ENCODE results near the gene APEH. TPM values are rescaled to one million over a fixed set of nuclear protein-coding genes. Genes with fewer than 3 reads are reported as not detected.

Gene APEH
- total RNA-seq, 1 experiment from 2014 or later = 72.8 TPM

DNA sequence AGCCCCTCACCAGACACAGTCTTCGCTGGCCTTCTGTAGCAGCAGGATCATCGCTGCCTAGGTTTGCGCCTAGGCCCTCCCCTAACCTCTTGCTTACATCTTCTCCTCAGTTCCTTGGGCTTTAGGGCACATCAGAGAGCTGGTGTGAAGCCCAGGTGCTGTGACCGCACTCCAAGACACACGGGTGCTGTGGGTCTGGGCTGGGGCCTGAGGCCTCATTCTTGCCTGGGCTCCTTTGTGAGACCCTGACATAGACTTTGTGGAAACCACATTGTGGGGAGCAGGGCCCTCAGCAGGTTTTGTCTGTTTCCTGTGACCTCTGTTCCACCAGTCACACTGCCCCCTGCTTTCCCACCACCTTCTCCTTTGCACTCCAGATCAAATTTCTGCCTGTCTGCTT is 37.3 kb downstream of the APEH start:
- DNase-seq (ENCODE audit: extremely low read depth, low read depth) = no peak

DNA sequence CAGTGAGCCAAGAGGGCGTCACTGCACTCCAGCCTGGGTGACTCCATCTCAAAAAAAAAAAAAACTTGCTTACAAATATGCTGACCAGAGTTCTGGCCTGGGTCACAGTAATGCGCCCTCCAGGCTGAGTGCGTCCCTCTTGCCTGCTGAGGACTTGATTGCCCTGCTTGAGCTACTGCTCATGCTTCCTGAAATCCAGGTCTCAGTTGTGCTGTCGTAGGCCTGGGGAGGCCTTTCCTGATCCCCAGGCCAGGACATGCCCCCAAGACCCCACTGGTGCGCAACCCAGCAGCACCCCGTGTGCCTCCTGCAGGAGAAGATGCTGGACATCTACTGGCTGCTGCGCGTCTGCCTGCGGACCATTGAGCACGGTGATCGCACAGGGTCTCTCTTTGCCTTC is 38.0 kb downstream of the APEH start:
- no peak for DNase-seq (ENCODE audit: extremely low read depth, low read depth)

DNA sequence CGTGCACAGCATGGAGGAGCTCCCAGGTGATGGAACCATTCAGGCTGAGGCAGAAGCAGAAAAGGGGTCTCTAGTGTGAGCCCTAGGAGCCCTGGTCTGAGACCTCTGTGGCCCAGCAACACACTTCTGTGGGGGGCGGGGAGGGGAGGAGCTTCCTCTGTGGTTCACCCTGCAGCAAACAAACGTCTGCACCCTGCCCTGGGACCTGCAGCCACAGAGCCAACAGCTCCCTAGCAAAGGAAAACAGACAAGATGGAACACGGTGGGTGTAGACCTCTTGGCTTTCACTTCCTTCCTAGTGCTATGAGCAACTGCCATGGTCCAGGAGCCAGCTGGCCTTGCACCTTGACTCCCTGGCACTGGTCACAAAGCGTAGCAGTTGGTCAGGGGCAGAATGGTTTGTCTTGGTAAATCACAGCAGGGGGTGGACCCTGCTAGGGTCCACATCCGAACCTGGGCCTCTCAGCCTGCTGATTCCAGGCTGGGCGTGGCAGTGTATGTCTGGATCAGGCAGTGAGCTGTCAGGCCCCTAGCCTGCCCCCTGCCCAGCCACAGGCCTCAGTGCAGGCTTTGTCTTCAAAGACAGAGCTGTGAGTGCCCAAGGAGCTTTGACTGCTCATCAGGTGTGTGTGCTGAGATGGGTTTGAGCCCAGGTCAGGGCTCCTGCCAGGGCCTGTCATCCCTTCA is 38.6 kb downstream of the APEH start:
- no peak for DNase-seq (ENCODE audit: extremely low read depth, low read depth)

DNA sequence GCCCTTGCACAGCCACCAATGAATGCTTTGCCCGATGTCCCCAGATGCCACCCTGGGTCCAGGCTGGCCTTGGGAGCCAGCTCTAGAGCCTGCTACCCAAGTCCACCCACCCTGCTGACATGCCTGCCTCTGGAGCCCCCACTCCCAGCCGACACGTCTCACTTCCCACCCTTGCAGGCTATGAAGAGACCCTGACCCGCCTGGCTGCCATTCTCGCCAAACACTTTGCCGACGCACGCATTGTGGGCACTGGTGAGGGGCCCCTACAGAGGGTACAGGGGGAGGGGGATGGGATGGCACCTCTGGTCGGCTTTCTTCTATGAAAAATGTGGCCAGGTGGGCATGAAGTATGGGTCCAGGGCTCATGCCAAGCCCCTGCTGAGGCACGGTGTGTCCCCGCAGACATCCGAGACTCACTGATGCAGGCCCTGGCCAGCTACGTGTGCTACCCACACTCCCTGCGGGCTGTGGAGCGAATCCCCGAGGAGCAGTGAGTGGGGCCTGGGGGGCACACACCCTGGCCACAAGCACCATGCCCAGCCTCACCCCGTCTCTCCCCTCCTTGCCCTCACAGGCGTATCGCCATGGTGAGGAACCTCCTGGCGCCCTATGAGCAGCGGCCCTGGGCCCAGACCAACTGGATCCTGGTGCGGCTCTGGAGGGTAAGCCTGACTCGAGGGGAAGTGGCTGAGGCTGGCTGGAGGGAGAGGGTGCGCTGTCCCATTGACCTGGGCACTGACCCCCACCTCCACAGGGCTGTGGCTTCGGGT is 39.4 kb downstream of the APEH start:
- no peak for DNase-seq (ENCODE audit: extremely low read depth, low read depth)

DNA sequence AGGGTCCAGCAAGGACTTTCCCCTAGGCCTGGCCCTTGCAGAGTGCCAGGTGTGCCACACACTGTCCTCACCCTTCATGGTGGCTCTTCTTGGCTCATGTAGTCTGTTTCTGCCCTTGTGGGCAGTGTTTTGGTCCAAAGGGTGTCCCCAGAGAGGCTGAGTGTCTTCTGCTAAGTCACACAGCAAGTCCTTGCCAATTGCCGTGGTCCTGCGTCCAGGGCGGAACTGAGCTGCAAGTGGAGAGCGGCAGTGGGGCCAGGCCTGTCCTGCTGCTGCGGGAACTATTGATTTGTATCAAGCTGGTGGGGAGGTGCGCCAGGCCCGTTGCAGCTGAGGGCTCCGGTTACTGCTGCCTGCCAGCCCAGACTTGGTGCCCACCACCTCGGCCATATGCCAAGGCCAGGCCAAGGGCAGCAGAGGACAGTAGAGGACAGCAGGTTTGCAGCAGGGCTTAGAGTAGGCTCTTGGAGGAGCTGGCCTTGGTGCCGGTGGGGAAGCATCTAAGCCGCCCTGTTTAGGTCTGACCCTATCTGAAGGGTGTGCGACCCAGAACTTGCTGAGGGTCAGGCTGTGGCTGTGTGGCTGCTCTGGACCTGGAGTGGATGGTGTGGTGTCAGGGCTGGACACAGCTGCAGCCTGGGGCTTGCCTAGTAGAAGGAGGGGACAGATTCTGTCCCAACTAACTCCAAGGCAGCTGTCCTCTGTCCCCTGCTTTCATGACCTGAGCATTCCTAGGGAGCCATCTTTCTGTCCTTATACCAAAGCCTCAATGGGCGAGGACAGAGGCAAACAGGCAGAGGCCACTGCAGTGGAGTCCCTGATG is 40.8 kb downstream of the APEH start:
- DNase-seq (ENCODE audit: extremely low read depth, low read depth) = no peak

DNA sequence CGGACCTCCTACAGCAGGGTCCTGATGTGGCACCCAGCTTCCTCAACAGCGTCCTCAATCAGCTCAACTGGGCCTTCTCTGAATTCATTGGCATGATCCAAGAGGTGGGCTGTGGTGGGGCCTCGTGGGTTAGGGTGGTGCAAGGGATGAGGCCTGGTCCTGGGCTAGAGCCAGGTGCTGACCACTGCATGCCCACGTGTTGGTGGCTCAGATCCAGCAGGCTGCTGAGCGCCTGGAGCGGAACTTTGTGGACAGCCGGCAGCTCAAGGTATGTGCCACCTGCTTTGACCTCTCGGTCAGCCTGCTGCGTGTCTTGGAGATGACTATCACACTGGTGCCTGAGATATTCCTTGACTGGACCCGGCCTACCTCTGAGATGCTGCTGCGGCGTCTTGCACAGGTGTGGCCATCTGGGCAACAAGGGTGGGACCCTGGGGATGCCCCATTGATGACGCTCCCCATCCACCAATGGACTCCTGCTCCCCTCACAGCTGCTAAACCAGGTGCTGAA is 41.5 kb downstream of the APEH start:
- no peak for DNase-seq (ENCODE audit: extremely low read depth, low read depth)

DNA sequence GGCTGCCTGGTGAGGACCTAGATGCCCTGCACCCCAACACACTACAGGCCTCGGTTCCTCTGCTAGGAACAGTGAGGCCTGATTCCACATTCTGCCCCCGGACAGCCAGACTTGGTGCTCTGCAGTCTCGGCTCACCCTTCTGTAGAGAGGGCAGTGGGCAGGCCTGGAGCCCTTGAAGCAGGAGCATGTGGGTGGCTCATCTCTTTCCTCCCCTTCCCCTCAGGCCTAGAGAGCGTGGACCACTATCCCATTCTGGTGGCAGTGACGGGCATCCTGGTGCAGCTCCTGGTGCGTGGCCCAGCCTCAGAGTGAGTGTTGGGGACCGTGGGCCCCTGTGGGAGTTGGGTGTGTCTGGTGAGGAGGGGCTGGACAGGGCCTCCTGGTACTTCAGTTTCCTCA is 42.0 kb downstream of the APEH start:
- no peak for DNase-seq (ENCODE audit: extremely low read depth, low read depth)

DNA sequence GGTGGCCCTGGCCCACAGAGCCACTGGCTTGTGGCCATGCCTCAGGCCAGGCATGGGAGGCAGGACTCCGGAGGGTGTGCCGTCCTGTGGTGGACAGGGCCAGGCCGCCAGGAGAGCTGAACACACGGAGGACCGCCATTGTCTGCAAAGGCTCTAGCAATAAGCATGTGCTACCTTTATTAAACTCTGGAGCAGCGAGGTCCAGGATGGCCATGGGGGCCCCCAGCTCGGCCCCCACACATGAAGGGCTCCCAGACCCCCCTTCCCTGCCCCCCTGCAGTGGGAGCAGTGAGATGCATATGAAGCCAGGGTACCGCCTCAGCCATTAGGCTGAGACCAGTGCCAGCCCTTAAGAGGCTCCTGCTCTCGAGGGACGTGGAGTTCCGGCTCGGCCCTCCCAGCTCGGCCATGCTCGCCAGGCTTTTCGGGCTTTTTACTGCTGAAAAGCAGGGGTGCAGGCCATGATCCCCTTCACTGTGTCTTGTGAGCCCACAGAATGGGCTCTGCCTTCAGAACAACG is 42.6 kb downstream of the APEH start:
- DNase-seq (ENCODE audit: extremely low read depth, low read depth) = no peak

DNA sequence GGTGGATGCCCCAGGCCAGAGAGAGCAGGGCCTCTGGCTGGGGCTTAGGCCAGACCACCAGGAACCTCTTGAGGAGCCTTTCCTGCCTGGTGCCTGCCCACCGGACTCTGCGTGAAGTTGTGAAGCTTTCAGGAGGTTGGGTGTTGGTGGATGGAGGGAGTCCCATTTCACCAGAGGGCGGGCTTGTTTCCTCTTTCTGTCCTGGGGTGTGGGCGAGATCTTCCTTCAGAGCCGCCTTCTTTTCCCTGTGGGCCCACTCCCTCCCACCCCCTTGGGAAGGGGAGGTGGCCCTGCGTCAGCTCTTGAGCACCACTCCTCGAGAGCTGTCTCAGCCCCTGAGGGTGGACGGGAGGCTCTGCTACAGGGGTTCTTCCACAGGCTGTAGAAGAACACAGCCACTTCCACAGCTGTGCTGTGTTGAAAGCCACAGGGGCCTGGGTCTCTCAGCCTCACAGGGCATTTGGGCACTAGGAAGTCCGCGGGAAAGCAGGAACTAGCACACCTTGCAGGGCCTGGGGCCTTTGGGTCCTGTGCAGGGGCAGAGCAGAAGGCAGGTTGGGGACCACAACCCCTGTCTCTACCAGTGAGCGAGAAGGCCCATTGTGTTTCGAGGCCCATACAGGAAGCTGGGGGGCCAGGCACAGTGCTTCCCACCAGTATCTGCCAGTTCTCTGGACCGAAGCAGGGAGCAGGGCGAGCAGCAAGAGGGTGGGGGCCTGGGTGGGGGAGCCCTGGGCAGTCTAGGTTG is 43.2 kb downstream of the APEH start:
- no peak for DNase-seq (ENCODE audit: extremely low read depth, low read depth)

DNA sequence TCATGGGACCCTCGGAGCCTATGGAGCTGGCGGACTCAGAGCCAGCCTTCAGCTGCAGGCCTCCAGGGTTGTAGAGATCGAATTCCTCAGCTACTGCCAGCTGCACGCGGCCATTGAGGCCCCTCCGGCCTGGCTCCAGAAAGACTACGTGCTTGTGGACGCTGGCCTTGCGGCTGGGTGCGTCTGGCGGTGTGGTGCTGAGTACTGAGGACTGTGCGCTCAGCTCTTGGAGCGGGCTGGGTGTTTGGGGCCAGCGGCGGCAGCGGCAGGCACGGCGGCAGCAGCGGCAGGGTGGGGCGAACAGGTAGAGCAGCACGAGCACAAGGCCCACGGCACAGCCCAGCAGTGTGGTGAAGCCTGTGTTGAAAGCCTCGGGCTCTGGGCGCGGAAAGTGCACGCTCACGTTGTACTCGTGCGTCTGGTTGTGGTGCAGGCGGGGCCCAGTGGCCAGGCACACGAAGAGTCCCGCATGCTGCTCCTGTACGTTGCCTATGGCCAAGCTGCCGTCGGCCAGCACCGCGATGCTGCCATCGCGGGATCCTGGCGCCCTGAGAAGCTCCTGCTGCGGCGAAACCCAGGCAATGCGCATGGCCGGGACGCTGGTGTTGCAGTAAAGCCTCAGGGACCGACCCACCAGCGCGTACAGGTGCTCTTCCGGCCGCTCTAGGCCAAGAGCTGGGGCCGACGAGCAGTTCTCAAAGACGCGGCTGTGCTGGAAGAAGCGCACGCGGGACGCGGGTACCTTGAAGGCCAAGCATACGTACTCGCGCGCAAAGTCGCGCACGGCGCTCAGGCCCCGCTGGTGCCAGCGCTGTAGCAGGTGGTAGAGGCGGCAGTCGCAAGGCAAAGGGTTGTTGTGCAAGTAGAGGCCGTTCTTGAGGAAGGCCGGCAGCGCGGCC is 44.1 kb downstream of the APEH start:
- no peak for DNase-seq (ENCODE audit: extremely low read depth, low read depth)

DNA sequence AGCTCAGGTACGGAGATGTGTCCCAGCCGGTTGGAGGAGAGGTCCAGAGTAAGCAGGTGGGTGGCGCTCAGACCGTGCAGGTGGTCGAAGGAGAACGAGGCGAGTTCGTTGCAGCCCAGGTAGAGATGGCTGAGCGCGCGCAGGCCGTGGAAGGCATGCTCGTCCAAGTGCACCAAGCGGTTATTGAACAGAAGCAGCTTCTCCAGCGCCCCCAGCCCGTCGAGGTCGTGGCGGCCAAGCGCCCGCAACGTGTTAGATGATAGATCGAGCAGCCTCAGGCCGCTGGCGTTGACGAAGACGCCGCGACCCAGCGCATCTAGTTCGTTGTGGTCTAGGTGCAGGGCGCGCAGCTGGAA is 44.7 kb downstream of the APEH start:
- no peak for DNase-seq (ENCODE audit: extremely low read depth, low read depth)

DNA sequence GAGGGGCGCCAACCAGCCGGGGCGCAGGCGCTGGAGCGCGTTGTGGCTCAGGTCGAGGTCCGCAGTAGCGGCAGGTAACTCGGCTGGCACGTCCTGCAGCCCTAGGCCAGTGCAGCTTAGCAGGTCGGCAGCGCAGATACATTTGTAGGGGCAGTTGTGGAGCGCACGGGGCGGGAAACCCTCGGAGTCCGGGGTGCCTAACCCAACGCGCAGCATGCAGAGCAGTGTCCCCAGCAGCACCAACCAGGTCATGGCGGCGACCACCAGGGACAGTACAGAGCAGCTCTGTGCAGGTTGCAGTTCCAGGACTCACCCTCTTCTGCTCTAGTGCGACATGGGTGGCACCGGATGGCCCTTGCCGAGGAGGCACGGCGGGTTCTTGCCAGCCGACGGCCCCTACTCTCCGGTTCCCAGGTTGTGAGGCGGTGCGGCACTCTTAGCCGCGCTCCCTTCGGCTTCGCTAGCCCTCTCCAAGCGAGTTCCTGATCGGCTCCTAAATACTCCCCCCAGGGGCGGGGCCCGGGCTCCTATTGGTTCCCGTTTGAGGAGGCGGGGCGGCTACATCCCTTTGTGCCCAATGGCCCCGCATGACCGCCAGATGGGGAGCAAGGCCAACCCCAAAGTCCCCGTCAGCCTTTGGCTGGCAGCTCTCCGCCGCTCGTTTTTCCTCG is 45.2 kb downstream of the APEH start, which contains the start of gene AMIGO3:
Gene AMIGO3, minus strand, starts transcription at position 471 of the 671 bp plus-strand sequence. Its CDS starts 219 bp downstream, at position 252.
- DNase-seq (ENCODE audit: extremely low read depth, low read depth) = peak; percentile 84

DNA sequence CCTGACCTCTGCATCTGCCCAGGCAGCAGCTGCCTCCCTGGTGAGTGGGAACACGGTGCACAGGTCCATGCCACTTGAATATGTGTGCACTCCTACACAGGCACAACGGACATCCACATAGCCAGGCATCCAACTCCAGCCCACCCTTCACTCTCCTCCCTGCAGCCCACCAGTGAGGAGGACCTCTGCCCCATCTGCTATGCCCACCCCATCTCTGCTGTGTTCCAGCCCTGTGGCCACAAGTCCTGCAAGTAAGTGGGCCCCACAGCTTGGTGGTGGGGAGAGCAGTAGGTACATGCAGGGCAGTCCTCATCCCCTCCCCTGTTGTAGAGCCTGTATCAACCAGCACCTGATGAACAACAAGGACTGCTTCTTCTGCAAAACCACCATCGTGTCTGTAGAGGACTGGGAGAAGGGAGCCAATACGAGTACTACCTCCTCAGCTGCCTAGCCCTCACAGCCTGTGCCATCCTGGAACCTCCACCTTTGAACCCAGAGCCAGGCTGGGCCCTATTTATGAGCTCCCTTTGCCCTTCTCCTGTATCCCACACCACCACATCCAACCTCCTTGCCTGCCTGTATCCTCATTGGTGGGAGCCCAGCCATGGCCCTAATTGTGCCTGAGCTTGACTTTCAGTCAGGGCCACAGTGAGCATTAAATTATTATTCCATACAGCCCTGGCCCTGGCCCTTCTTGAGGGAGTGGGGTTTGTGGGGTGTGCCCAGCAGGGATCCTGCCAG is 46.9 kb downstream of the APEH start:
- DNase-seq (ENCODE audit: extremely low read depth, low read depth) = no peak

DNA sequence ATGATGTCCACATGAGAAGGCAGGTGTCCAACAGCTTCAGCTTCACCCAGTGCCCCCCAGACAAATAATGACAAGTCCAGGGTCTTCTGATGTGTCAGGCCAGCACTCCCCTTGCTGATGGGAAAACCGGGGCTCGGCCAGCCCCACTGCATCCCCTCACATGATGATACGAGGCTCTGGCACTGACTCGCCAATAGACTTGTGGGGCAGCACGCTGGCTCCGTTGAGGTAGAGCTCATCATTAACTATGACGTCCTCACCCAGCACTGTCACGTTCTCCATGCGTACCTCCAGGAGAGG is 47.4 kb downstream of the APEH start:
- DNase-seq (ENCODE audit: extremely low read depth, low read depth) = no peak

DNA sequence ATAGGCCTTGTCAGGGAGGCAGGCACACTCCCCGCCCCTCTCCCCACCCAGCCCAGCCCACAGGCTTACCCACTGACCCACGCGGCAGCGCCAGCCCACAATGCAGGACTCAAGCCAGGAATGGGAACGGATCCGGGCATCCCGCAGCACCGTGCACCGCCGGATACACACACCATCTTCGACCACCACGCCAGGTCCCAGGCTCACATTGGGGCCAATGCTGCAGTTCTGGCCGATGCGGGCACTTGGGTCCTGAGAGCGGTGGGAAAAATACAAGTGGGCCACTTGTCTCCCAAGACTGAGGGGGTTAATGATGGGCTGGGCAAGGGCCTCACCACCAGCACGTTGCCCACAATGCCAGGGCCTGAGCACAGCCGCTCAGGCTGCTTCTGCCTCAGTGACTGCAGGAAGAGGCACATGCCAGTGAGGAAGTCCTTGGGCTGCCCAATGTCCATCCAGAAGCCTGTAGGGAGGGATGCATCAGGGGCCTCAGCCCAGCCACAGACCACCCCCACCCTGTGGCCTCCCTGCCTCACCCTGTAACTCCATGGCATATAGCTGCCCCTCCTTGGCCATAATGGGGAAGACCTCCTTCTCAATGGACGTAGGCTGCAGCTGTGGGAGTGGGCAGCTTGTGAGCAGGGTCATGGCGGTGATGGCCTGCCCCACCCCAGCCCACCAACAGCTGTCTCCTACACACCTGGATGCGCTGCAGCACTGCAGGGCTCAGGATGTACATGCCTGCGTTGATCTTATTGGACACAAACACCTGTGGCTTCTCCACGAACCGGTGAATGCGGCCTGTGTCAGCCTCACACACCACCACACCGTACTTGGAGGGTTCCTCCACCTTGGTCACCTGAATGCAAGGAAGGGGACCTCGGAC is 48.0 kb downstream of the APEH start:
- DNase-seq (ENCODE audit: extremely low read depth, low read depth) = no peak

DNA sequence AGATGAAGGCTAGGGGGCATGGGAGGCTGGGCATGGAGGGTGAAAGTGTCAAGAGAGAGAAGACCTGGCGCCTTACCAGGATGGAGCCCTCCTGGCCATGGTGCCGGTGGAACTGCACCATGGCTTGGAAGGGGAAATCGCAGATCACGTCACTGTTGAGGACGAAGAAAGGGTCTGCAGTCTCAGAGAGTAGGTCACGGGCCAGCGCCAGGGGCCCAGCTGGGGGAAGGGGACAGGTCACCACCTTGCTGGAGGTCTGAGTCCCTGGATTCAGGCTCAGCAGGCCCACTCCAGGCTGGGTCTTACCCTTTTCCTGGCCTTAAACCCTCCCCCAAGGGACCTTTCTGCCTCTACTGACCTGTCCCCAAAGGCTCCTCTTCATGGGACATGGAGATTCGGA is 48.7 kb downstream of the APEH start:
- DNase-seq (ENCODE audit: extremely low read depth, low read depth) = no peak

DNA sequence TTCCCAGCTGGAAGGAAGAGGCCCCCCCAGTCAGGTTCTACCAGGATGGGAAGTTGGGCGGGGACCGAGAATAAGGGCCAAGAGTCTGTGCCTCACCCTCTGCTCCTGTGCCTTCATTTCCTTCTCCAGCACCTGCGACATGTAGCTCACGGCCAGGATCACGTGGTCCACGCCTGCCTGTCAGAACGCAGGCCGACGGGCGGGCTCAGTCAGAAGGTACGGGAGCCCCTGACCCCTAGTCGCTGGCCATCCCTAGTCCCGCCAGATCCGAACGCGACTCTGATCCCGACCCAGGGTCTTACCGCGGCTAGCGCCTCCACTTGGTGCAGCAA is 49.1 kb downstream of the APEH start:
- no peak for DNase-seq (ENCODE audit: extremely low read depth, low read depth)

Data from NCI-H460 (cell line).